GM12878 (cell line): Measurements from ENCODE around the gene OSMR. TPM values are rescaled to one million over a fixed set of nuclear protein-coding genes. Genes with fewer than 3 reads are reported as not detected.

Experiments used
- ATAC-seq: fragments of 200-7000 bp; cut with Tn5 transposase; 3 replicates; pipeline ENCODE4 v1.9.1; 2020; ENCODE audit warnings: mild to moderate bottlenecking, moderate library complexity
- BruUV-seq: library from RNA; stranded (reverse); fragments of 400-500 nt; replicated peaks from 2 replicates; lab custom pipeline; 2021; lab: Mats Ljungman, UMichigan
- CTCF ChIA-PET: fragments of 300-600 bp; sonication (Branson Sonifier 250); formaldehyde crosslinking; extraction: SDS; loops from one replicate; lab custom pipeline; 2021; ENCODE audit warnings: inconsistent platforms; lab: Yijun Ruan, JAX
- POLR2A ChIA-PET: fragments of 350-600 bp; formaldehyde crosslinking; extraction: SDS; loops from one replicate; lab custom pipeline; 2021; ENCODE audit warnings: inconsistent platforms; lab: Charles Lee
- RAD21 ChIA-PET: fragments of 300-600 bp; sonication (Branson Sonifier 250); formaldehyde crosslinking; loops from one replicate; lab custom pipeline; 2023; ENCODE audit warnings: antibody characterized with exemption; ENCODE audit not compliant: unreplicated experiment; lab: Charles Lee
- SMC1A ChIA-PET: fragments of 300-600 bp; sonication (Branson Sonifier 250); formaldehyde crosslinking; loops from one replicate; lab custom pipeline; 2023; ENCODE audit not compliant: unreplicated experiment, uncharacterized antibody; lab: Charles Lee
- DNase-seq: peaks from one replicate; pipeline ENCODE4 v3.0.0-alpha.2; 2011; ENCODE audit warnings: low read depth, low spot score
- FAIRE-seq: peaks from 3 replicates; lab custom pipeline; 2011; peaks lifted over from hg19 to GRCh38; lab: Jason Lieb, UNC
- H2AFZ ChIP-seq: 2 replicates; pipeline ENCODE4 v1.6.0; 2011; ENCODE audit warnings: low read depth, low read length, control low read depth; ENCODE audit not compliant: control insufficient read depth
- H3K27ac ChIP-seq: 2 replicates; pipeline ENCODE4 v1.5.1; 2011; ENCODE audit warnings: control low read depth; ENCODE audit not compliant: control insufficient read depth, insufficient read depth
- H3K27me3 ChIP-seq, 2 experiments: replicated peaks in 1 of 2; 2 replicates each; pipeline versions ENCODE4 v1.6.0 to v1.6.1; 2011; ENCODE audit warnings: low read length in 1 of 2; ENCODE audit not compliant: control insufficient read depth in 2 of 2, insufficient read depth in 2 of 2
- H3K36me3 ChIP-seq, 2 experiments: 2 replicates each; pipeline ENCODE4 v1.5.1; 2011; ENCODE audit warnings: low read length in 1 of 2; ENCODE audit not compliant: control insufficient read depth in 2 of 2, insufficient read depth in 2 of 2
- H3K4me1 ChIP-seq: 2 replicates; pipeline ENCODE4 v1.6.1; 2011; ENCODE audit warnings: mild to moderate bottlenecking, low read length, moderate library complexity, mixed read lengths; ENCODE audit not compliant: control insufficient read depth, insufficient read depth
- H3K4me2 ChIP-seq: 2 replicates; pipeline ENCODE4 v1.6.0; 2011; ENCODE audit warnings: control low read depth; ENCODE audit not compliant: control insufficient read depth, insufficient read depth
- H3K4me3 ChIP-seq: fragments of 200-600 bp; sonication (generic); 2 replicates; pipeline ENCODE4 v1.5.1; 2016
- H3K79me2 ChIP-seq: 2 replicates; pipeline ENCODE4 v1.6.0; 2011; ENCODE audit warnings: low read length; ENCODE audit not compliant: control insufficient read depth, insufficient read depth
- H3K9ac ChIP-seq: 2 replicates; pipeline ENCODE4 v1.8.0; 2011; ENCODE audit warnings: low read length, control low read depth, mixed read lengths; ENCODE audit not compliant: control insufficient read depth, insufficient read depth
- H3K9me3 ChIP-seq: replicated peaks from 3 replicates; pipeline ENCODE4 v1.5.1; 2011; ENCODE audit warnings: mild to moderate bottlenecking, low read length; ENCODE audit not compliant: control insufficient read depth, insufficient read depth
- H4K20me1 ChIP-seq: 2 replicates; pipeline ENCODE4 v1.6.0; 2011; ENCODE audit not compliant: control insufficient read depth, insufficient read depth
- BACH1 ChIP-seq: fragments of 450-650 bp; IDR thresholded peaks from 2 replicates; pipeline ENCODE4 v1.6.1; 2017; ENCODE audit warnings: mild to moderate bottlenecking, borderline replicate concordance
- BHLHE40 ChIP-seq, 2 experiments: fragments of 450-650 bp in 1 of 2; IDR thresholded peaks; 2 replicates each; pipeline ENCODE4 v1.6.1; 2011 to 2017; ENCODE audit warnings: low read depth in 2 of 2, borderline replicate concordance in 1 of 2, improper control_type of control experiment in 1 of 2, low read length in 1 of 2, mild to moderate bottlenecking in 1 of 2
- CBX3 ChIP-seq: fragments of 200-600 bp; sonication (generic); IDR thresholded peaks from 2 replicates; pipeline ENCODE4 v1.6.1; 2016; ENCODE audit warnings: low read depth, borderline replicate concordance
- CTCF ChIP-seq, 3 experiments: IDR thresholded peaks in 2 of 3; conservative IDR thresholded peaks in 1 of 3; 2 replicates each; pipeline ENCODE4 v1.5.1; 2011; ENCODE audit warnings: low read depth in 3 of 3, low read length in 3 of 3, mild to moderate bottlenecking in 3 of 3, control low read depth in 2 of 3, moderate library complexity in 2 of 3, inconsistent platforms in 1 of 3, mixed read lengths in 1 of 3; ENCODE audit not compliant: control insufficient read depth in 2 of 3, insufficient read depth in 1 of 3; ENCODE audit errors: extremely low read depth in 1 of 3
- CUX1 ChIP-seq: IDR thresholded peaks from 2 replicates; pipeline ENCODE4 v1.6.1; 2012; ENCODE audit warnings: improper control_type of control experiment, low read depth, low read length; ENCODE audit not compliant: insufficient replicate concordance
- MTA3 ChIP-seq: IDR thresholded peaks from 2 replicates; pipeline ENCODE4 v1.6.1; 2012; ENCODE audit warnings: low read length, inconsistent platforms, borderline replicate concordance
- RBBP5 ChIP-seq: fragments of 200-600 bp; sonication (generic); conservative IDR thresholded peaks from 2 replicates; pipeline ENCODE4 v1.6.1; 2016
- REST ChIP-seq: IDR thresholded peaks from 2 replicates; pipeline ENCODE4 v1.6.1; 2012; ENCODE audit warnings: mild to moderate bottlenecking, low read depth, low read length
- SUPT20H ChIP-seq: IDR thresholded peaks from 2 replicates; pipeline ENCODE4 v1.6.1; 2011; ENCODE audit warnings: low read depth, mild to moderate bottlenecking, low read length, moderate library complexity, borderline replicate concordance; ENCODE audit not compliant: control insufficient read depth
- TCF3 ChIP-seq: IDR thresholded peaks from 2 replicates; pipeline ENCODE4 v1.6.1; 2012; ENCODE audit warnings: low read depth, mild to moderate bottlenecking, low read length, borderline replicate concordance; ENCODE audit not compliant: insufficient read depth
- ZNF207 ChIP-seq: fragments of 450-650 bp; IDR thresholded peaks from 2 replicates; pipeline ENCODE4 v1.6.1; 2014; ENCODE audit warnings: antibody characterized with exemption, mild to moderate bottlenecking, borderline replicate concordance
- WGBS: methylation state at CpG from one replicate; pipeline ENCODE4 v1.1.6; 2016; ENCODE audit warnings: low lambda C conversion rate; ENCODE audit not compliant: insufficient replicate concordance, insufficient coverage; ENCODE audit errors: missing lambda C conversion rate; 5-methylcytosine and 5-hydroxymethylcytosine counted together
- in situ Hi-C: fragments of 300-500 bp; cut with MboI; formaldehyde crosslinking; loops from 9 replicates; pipeline ENCODE4 v1.14.3; 2018; ENCODE audit warnings: mixed read lengths
- intact Hi-C: fragments of 100-400 bp; cut with micrococcal nuclease; formaldehyde crosslinking; loops from one replicate; pipeline ENCODE4 v1.14.2; 2022; ENCODE audit not compliant: unreplicated experiment
- polyA plus RNA-seq, 11 experiments: library from polyadenylated mRNA; depleted of rRNA in 4 of 11; unstranded in 6 of 11; stranded (reverse) in 5 of 11; fragments of >200 nt; fragmentation: Nextera tagmentation in 4 of 11; fragmentation: Illumina TruSeq in 1 of 11; extraction: Ambion mirVana in 4 of 11; extraction: Trizol in 1 of 11; gene quantifications; 1 replicate in 1 of 11; 2 replicates in 10 of 11; pipeline versions ENCODE4 v1.2.1 to v1.2.3, GENCODE V29; 2011 to 2016; ENCODE audit warnings: inconsistent platforms in 2 of 11, missing spikeins in 2 of 11, low read depth in 1 of 11
- total RNA-seq, 4 experiments: library from RNA; depleted of rRNA in 3 of 4; stranded (reverse); fragments of >200 nt in 3 of 4; fragmentation: Illumina TruSeq in 1 of 4; extraction: Trizol in 1 of 4; gene quantifications; 2 replicates each; pipeline versions ENCODE4 v1.2.1 to v1.2.3, GENCODE V29; 2013 to 2021

Gene OSMR
- total and polyA plus RNA-seq, 10 of the 15 experiments (the other 5 are each of a cell fraction or from before 2014, with no cell fraction given): 0.03 to 0.05 TPM; not detected in 8

- no peak for TF ChIP-seq SUPT20H
These were observed 22.3 kb upstream of the OSMR start (continued) for GRCh38 chr5:38823503-38823902.

- ChIA-PET POLR2A (no interaction called here), RAD21 (no interaction called here), CTCF (interaction anchor here (0.6 kb wide), 1 partner anchor 16 kb away, joined by 3 read pairs; no protein-coding TSS in a partner anchor), SMC1A (no interaction called here)
- Histone ChIP-seq H3K4me3 (no peak overlapping the region), H3K4me1 (no peaks in the 10 kb centered on the region), H3K36me3 (no peaks in the 10 kb centered on the region), H3K4me2 (no peak overlapping the region), H3K9ac (no peak overlapping the region), H3K9me3 (peaks cover 2% of the 10 kb centered on the region; the same call in 1 of the 3 replicates), H4K20me1 (no peaks in the 10 kb centered on the region), H3K79me2 (no peaks in the 10 kb centered on the region), H2AFZ (no peak overlapping the region), H3K27me3 (no peaks in the 10 kb centered on the region), H3K27ac (no peak overlapping the region)
- intact Hi-C loops (no loop called here), in situ Hi-C loops (no loop called here)
- 32% methylated on average over 5 of the region's 5 CpGs for WGBS
- BruUV-seq: no TSS peak
- no peak for FAIRE-seq
- no peak for ATAC-seq
- DNase-seq: no peak
- TF ChIP-seq REST (no peak), TCF3 (no peak), ZNF207 (no peak), BHLHE40 (IDR thresholded peaks at IDR 0.05; ENCODE audit: borderline replicate concordance in 1 of 2, low read depth in 2 of 2, low read length in 1 of 2) (no peak), CTCF (IDR thresholded peaks at IDR 0.05 in 2 of 3, conservative IDR thresholded peaks at IDR 0.05 in 1 of 3; ENCODE audit: control insufficient read depth in 2 of 3, extremely low read depth in 1 of 3, insufficient read depth in 1 of 3, low read depth in 3 of 3, low read length in 3 of 3) (no peak), CUX1 (no peak), MTA3 (no peak), RBBP5 (no peak), CBX3 (no peak), BACH1 (no peak)
These were observed 21.0 kb upstream of the OSMR start for GRCh38 chr5:38824821-38825220.
